Stimulated activated CD8-positive, alpha-beta memory T cell treated with anti-CD3 and anti-CD28 coated beads, Interleukin-4, amount 100 ng/mL, for 48 hours (primary cell): ENCODE data around the gene PARD6A.
"Not testable (repeated sequence)": the region's sequence is repeated elsewhere in the genome, so short reads cannot be mapped to it uniquely, and the experiment has no call there.

Source experiments
- DNase-seq: peaks from one replicate; pipeline ENCODE4 v3.0.0-alpha.2; 2020

The PARD6A gene

DNA sequence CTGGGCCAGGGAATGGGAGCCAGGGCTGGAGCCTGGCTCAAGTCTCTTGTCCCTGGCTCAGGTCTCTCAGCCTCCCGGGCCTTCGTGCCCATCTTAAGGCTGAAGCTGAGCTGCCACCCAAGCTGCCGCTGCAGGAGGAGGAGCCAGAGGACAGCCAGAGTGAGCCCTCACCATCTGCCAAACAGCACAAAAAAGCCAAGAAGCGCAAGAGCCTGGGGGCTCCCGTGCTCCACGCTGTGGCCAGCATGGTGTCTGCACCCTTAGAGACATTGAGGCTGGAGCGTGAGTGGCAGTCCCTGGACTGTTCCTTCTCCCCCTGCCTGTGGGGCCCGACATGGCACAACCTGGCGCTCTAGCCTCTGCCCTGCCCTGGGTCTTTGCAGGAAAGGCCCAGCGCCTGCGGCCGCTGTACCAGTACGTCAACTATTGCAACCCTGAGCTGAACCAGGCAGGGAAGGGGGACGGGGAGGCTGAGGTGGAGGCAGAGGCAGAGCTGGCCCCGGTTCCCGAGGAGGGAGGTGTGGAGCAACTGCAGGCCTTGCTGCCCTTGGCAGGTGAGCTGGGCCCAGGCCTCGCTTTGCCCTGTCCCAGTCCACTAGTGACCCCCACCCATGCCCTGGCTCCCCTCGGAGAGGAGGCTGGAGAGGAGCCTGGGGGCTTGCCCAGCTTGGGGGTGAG lies 7.2 kb downstream of the PARD6A start:
- DNase-seq: peak; percentile 82

DNA sequence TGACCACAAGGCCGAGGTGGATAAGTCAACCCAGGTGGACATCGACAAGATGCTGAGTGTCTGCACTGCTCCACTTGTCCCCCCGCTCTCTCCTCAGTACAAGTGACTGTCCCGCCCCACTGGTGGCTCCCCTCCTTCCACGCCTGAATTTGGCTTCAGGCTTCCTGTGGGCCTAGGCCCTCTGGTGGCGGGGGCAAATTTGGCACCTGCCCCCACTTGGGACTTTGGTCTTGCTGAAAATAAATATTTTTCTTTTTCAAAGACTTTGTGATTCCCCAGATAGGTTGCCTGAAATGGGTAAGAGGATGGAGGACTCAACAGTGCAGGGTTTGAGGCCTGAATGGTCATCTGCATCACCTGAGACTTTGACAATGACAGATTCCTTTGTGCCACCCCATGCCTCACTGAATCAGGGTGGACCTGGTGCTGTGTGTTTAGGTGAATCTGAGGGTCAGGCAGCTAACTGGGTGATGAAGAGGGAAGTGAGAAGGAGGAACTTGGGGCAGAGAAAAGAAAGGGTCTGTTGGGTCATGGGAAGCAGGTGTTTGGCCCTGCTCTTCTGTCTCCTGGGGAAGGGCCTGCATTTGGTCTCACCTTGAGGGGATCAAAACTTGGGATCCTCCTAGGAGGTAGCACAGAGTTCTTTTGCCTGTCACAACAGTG lies 7.9 kb downstream of the PARD6A start:
- peak; percentile 45 for DNase-seq

DNA sequence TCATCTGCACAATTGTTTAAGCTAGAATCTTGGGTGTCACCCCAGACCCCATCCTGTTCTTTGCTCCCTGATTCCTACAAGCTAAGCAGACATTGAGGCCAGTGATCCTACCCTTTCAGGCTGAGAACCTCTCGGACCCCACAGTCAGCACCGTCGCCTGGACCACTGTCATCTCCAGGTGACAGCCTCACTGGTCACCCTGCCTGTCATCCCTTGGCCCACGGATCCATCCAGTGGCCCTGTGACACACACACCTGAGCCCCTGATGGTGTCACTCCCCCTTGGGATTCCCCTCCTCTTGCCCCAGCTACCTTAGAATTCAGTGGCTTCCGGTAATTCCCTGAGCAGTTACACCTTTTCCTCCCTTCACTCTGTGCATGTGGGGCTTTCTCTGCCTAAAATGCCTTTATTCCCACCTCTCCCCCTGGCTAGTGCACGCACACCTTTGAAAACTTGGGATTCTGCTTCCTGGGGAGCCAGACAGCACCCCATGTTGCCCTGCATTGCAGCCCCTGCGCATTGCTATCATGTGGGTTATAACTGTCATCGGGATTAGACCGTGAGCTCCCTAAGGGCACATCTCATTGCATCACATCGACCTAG lies 8.8 kb downstream of the PARD6A start:
- no peak for DNase-seq

DNA sequence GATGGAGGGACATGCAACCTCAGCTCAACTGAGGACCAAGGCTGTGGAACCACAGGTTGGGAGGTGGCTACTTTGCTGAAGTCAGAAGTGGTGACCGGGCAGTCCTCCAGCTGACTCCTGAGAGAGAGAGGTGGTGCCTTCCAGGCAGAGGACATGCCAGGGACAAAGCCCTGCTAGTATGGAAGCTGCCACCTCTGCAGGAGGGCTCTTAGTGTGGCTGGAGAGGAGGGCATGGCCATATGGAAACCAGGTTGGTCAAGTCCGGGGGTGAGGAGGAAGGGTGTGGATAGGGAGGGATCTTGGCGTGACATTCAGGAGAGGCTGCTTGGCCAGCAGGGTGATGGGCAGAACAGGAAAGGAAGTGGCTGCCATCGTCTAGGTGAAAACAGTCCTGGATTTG lies 11.5 kb downstream of the PARD6A start:
- DNase-seq: no peak

DNA sequence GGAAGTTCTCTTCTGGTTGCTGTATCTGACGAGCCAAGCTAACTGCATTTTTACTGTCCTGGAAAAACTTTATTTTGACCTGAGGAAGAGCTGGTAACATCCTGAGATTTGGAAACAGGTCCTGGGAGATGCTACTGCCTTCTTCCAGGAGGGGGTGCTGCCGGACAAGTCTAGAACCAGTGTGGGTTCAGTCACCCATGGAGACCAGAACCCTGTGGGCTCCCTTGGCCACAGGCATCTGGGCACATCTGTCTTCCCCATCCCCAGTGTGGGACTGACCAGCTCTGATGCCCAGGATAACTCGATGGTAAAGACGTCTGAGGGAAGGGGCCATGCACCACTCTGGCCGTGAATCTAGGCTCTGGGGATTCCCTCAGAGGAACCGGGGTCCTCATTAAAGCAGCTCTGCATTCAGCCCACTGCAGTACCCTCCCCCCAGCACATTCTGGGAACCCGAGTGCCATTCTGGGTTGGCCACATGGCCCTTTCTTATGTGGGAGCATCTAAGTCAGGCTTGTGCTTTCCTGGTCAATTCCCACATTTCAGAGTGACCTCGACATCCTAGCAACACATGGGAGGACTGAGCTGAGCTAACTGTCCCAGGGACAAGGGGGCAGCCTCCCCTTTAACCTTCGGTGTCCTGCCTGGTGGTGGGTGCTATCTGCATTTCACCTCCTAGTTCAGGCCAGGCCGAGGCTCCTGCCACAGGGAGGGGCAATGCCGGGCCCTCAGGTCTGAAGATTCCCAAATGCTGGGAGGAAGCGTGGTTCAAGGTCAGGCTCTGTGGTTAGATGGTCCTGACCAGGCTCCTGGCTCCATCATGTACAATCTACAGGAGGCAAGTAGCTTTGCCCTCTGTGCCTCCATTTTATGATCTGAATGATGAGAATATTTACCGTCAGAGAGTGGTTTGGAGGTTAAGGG lies 12.2 kb downstream of the PARD6A start:
- peak; percentile 70 for DNase-seq

DNA sequence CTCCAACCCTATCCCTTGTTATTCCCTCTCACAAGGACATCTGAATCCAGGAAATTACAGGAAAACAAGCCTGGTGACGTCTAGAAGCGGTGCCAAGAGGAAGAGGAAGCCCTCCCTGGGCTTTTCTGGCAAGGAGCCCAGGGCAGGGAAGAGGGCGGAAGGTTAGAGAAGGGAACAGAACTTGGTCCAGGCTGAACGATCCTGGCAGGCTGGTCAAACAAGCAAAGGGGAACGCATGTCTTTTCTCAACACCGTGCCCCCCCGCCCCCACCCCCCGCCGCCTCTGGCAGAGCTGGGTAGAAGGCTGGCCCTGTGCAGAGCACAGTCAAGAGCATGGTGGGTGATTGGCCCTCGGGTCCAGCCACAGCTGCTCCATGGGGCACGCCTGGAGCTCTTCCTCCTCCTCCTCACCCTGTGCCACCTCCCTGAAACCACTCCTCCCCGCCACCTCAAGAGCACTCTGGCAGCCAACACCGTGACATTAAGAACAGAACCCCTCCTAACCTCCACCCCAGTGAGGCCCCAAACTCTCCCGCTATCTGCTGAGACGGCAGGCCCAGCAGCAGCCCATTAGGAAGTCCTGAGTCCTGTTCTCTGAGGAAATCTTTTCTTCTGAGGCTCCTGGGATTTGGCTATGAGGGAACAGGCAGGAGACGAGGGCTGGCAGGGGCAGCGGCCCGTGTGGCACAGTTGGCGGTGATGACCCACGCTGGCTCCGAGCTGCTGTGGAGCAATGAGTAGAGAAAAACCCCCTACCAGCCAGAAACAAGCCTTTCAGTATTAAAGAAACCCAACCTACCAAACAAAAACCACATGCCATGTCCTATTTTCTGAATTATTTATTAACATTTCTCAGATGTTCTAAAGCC lies 13.2 kb downstream of the PARD6A start:
- no peak for DNase-seq

DNA sequence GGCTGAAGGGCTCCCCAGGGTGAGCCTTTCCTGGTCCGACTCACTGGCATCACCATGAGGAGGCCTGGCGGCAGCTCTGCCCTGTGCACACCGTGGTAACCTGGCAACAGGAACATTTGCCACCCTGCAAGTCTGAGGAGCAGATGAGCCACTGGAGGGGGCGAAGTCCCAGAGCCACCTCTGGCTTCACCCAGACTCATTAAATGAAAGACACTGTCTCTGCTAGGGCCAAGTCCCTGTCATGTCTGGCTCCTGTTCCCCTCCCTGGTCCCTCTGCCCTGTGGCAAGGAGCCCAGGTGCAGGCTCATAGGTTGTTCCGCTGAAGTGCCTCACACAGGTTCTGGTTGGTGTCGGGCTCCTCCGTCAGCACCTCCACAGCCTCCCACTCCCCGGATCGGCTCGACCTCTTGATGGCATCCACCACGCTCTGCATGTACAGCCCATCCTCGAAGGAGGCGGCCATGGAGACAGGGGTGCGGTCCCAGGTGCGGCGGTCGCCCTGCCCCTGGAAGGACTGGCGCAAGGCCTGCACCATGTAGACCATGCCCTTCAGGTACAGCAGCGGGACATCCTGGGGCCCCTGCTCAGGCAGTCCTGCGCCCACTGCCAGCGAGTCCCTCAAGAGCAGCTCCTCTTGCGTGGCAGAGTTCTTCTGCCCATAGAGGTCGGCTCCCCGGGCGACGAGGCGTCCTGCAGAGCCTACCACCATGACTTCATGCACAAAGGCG lies 14.3 kb downstream of the PARD6A start:
- no peak for DNase-seq

DNA sequence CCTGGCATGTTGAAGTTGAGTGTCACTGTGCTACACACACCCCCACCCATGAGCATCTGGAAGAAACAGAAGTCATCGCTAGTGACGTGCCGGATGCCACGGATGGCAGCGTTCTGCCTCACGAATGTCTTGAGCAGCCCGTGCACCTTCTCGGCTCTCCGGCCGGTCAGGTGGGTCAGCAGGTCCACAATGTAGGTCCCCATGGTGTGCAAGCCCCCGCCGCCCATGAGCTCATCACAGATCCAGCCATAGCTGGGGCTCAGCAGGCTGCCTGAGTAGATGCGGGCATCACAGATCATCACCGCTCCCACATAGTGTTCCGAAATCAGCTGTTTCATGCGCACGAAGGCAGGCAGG lies 14.8 kb downstream of the PARD6A start:
- DNase-seq: no peak

DNA sequence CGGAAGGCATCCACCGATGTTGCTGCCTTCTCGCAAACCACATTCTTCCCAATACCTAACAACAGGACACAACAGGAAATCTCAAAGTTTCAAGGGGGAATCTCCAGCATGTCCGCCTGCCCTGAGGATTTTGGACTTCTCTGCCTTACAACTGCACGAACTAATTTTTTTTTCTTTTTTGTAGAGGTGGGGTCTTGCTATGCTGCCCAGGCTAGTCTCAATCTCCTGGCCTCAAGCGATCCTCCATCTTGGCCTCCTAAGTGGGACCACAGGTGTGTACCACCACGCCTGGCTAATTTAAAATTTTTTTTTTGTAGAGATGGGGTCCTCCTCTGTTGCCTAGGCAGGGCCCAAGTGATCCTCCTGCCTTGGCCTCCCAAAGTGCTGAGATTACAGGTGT lies 15.2 kb downstream of the PARD6A start:
- DNase-seq: no peak

DNA sequence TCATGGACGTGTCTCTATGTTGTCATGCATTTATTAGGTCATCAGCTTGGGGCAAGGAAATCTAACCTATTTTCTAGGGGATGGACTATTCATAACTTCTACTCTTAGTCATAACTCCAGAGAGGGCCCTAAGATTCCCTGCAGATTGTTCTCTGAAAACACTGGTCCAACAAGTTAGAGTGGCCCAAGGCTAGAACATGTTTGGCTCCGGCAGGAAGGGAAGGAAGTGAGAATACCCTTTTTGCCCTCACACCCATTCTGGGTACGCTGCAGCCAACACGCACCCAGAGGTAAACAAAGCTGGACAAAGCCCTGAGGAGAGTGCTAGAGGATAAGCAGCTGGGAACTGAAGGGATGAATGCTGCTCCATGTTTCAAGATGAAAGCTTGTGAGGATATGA lies 15.8 kb downstream of the PARD6A start:
- no peak for DNase-seq

DNA sequence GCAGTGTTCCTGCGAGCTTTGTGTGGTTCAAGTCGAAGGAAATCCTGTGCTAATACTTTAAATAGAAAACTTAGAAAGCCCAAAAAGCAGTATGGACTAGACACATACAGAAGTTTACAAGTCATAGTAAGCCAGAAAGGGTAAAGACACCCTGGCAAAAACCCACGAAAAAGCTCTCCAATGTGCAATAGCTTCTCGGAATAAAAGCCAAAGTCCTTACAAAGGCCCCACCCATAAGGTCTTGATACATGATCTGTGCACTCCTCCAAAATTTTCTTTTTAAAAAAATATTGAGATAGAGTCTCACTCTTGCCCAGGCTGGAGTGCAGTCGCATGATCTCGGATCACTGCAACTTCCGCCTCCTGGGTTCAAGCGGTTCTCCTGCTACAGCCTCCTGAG lies 16.2 kb downstream of the PARD6A start:
- DNase-seq: no peak

DNA sequence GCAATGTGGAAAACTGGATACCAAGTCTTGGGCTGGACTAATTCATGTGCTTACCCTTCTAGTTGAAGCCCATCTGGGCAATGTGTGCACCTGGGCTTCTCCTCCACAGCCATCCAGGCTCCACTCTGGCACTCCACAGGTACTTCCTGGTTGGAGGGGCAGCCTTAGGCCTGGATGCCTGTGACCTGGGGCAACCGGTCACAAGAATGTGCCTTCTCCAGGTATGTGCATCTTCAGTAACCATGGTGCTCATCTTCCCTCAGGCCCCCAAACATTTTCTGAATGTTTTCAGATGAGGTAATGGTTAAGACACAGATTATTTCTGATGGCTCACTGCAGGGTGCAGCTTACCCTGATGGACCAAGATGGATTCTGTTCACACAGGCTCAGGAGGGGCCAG lies 17.0 kb downstream of the PARD6A start:
- no peak for DNase-seq

DNA sequence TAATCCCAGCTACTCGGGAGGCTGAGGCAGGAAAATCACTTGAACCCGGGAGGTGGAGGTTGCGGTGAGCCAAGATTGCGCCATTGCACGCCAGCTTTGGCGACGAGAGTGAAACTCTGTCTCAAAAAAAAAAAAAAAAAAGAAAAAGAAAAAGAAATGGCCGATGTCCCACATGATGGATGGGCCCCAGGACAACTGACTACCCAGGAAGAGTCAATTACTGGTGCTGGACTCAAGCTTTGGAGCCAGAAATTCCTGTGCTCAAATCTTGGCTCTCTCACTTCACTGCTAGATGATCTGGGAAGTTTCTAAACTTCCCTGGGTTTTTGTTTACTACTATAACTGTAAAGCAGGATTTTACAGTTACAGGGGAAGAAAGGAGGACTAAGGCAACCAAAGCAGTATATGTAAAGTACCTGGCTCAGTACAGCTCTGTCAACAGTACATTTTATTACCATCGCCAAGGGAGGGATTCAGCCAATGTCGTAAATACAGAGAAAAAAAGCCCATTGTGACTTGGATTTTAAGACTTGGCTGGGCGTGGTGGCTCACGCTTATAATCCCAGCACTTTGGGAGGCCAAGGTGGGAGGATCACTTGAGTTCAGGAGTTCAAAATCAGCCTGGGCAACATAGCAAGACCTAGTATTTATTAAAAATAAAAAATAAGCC lies 17.7 kb downstream of the PARD6A start:
- DNase-seq: no peak

DNA sequence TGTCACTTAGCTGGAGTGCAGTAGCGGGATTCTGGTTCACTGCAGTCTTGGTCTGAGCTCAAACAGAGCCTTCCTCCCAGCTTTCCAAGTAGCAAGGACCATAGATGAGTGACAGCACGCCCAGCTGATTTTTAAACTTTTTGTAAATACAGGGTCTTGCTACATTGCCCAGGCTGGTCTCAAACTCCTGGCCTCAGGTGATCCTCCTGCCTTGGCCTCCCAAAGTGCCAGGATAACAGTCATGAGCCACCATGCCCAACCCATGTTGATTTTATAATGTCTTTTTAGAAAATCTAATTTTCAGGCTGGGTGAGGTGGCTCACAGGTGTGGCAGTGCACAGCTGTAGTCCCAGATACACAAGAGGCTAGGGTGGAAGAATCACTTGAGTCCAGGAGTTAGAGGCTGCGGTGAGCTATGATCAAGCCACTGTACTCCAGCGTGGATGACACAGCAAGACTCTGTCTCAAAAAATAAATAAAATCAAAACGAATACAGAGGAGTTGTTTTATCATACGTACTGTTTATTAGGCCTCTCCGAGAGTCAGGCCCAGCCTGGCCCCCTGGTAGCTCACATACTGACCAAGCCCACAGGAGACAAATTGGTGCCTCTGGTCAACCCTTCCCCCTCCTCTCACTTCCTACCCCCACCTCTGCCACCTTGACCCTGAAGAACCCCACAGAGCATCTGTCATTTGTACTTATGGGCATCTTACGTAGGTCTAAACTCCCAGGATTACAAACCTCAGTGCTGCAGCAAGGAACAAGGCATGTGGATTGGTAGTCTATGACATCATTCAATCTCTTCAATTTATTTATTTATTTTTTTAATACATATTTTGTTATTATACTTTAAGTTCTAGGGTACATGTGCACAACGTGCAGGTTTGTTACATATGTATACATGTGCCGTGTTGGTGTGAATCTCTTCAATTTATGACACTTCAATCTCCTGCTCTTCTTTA lies 19.5 kb downstream of the PARD6A start:
- no peak for DNase-seq

DNA sequence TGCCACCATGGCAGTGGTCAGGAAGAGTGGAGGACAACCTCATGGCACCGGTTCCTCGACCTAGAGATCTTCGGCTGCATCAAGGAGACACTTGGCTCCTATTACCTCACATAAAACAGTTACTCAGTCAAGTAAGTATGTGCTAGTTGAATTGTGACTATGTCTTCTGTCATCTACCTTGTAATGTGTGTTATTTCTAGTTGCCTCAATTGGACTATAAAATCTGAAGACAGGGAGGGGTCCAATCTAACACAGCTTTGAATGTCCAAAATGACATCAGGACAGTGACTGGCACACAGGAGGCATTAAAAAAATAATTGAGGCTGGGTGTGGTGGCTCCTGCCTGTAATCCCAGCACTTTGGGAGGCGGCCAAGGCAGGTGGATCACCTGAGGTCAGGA lies 23.0 kb downstream of the PARD6A start:
- DNase-seq: no peak

DNA sequence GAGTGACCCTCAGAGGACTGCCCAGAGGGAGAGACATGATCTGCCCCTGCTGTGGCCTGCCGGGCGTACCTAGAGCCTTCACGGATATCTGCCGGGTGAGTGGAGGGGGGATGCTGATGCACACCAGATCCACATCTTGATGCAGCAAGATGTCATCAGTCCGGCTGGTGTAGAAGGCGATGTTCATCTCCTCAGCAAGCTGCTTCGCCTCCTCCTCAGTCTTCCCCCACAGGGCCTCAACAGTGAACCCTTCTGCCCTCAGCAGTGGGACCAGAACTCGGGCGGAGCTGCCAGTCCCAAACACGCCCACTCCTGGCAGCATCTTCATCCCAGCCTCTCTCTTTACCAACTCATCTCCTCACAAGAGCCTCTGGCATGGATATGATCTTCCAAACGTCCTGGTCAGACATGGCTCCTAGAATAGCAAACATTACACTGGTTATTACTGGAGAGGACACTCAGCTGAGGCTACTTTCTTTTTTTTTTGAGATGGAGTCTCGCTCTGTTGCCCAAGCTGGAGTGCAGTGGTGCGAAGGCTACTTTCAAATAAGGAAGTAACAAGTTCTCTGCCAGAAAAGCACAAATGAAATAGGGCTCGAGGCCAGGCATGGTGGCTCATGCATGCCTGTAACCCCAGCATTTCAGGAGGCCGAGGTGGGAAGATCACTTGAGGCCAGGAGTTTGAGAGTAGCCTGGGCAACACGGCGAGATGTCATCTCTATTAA lies 24.8 kb downstream of the PARD6A start:
- no peak for DNase-seq

DNA sequence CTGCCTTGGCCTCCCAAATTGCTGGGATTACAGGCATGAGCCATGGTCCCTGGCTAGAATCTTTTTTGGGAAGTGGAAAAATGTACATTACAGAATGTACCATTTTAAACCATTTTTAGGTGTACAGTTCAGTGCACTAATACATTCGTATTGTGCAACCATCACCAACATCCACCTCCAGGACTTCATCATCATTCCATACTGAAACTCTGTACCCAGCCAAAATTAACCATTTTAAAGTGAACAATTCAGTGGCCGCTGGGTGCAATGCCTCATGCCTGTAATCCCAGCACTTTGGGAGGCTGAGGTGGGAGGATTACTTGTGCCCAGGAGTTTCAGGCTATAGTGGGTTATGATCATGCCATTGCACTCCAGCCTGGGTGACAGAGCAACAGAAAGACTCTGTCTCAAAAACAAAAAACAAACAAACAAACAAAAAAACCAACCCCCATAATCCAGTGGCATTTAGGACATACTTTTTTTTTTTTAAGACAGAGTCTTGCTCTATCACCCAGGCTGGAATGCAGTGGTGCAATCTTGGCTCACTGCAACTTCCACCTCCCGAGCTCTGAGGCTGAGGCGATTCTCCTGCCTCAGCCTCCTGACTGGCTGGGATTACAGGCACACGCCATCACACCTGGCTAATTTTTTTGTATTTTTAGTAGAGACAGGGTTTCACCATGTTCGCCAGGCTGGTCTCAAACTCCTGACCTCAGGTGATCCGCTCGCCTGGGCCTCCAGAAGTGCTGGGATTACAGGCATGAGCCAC lies 32.9 kb downstream of the PARD6A start:
- not testable (repeated sequence) for DNase-seq

DNA sequence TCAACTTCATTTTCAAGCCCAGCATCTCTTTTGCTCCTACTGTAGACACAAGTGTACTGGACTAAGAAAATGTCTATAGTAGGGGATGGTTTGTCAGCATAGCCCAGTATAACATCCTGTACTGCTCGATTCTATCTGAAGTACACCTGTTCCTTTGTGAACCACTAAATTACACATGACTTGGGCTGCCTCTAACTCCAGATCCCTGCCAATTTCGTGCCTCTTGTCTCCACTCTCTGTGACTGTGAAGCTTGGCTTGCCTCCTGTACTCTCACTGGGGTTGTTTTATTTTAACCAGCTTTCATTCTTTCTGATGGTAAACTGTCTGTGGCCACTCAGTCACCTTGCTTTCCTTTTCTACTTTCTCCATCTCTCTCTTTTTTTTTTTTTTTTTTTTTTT lies 33.9 kb downstream of the PARD6A start:
- no peak for DNase-seq
